Cardiac septum (tissue), 1 donor: ENCODE measurements around the gene PTOV1. TPM values are rescaled to one million over a fixed set of nuclear protein-coding genes. Genes with fewer than 3 reads are reported as not detected.

Experiments used
- DNase-seq: peaks from one replicate; pipeline ENCODE4 v3.0.0-alpha.2; 2020; ENCODE audit warnings: low spot score
- intact Hi-C: fragments of 100-400 bp; cut with DNase I; formaldehyde crosslinking; loops from one replicate; pipeline ENCODE4 v1.14.0; 2022
- long read RNA-seq: library from polyadenylated mRNA; unstranded; transcript quantifications from one replicate; pipeline ENCODE4 v2.0.0, GENCODE V29; 2021
- total RNA-seq: library from RNA; stranded (reverse); fragmentation: NEBNext Ultra II Directional; extraction: Animal tissue kit (Norgen Biotek cat#: 25700); gene quantifications from one replicate; pipeline ENCODE4 v1.2.1, GENCODE V29; 2021
- donor health status: DM: no; HTN: no; CAD: no.

Gene PTOV1
- 95.8 TPM for total RNA-seq
- long read RNA-seq, transcript PTOV1-212 (13 exons, 1,577 nt): major isoform, 86 of 140 reads
- long read RNA-seq, transcript PTOV1-220 (13 exons, 1,587 nt): minor isoform, 5 of 140 reads
- long read RNA-seq, partial matches to known transcripts: 23 of 140 reads
- long read RNA-seq, other reads (novel, unspliced or antisense): 18 of 140 reads

- intact Hi-C loops: loop anchor here (2.0 kb wide), 1 partner anchor 38 kb away; the partner anchor contains the start of gene FUZ
- DNase-seq: peak; percentile 97
These were observed at the start of gene PTOV1 for GRCh38 chr19:49850487-49851342. PTOV1 (plus strand) TSS chr19:49851159.

- intact Hi-C loops: no loop called here
- no peak for DNase-seq
These were observed 49.5 kb upstream of the PTOV1 start for GRCh38 chr19:49801401-49801888.

GRCh38 chr19:49801966-49802661, 48.8 kb upstream of the PTOV1 start:
- intact Hi-C loops: no loop called here
- peak; percentile 92 for DNase-seq

- DNase-seq: no peak
- intact Hi-C loops: no loop called here
These were observed 48.0 kb upstream of the PTOV1 start for GRCh38 chr19:49802836-49803528.

GRCh38 chr19:49803529-49803856, 47.5 kb upstream of the PTOV1 start:
- no peak for DNase-seq
- intact Hi-C loops: no loop called here

- intact Hi-C loops: loop anchor here (5.0 kb wide), 1 partner anchor 124 kb away; no protein-coding TSS in a partner anchor
These were observed 44.9 kb upstream of the PTOV1 start for GRCh38 chr19:49805822-49806619.

GRCh38 chr19:49806620-49806959, 44.4 kb upstream of the PTOV1 start:
- intact Hi-C loops: loop anchor here (5.0 kb wide), 1 partner anchor 124 kb away; no protein-coding TSS in a partner anchor
- DNase-seq: no peak

More at GRCh38 chr19:49805822-49806619, 44.9 kb upstream of the PTOV1 start:
- DNase-seq: no peak

- intact Hi-C loops: loop anchor here (5.0 kb wide), 1 partner anchor 125 kb away; no protein-coding TSS in a partner anchor
- no peak for DNase-seq
These were observed 43.7 kb upstream of the PTOV1 start for GRCh38 chr19:49807058-49807903.

GRCh38 chr19:49807904-49808675, 42.9 kb upstream of the PTOV1 start:
- intact Hi-C loops: loop anchor here (5.0 kb wide), 1 partner anchor 126 kb away; no protein-coding TSS in a partner anchor
- DNase-seq: no peak

- intact Hi-C loops: loop anchor here (5.0 kb wide), 1 partner anchor 126 kb away; no protein-coding TSS in a partner anchor
- peak; percentile 97 for DNase-seq
These were observed 42.2 kb upstream of the PTOV1 start for GRCh38 chr19:49808711-49809159.

GRCh38 chr19:49809160-49809940, 41.6 kb upstream of the PTOV1 start:
- intact Hi-C loops: loop anchor here (5.0 kb wide), 1 partner anchor 127 kb away; no protein-coding TSS in a partner anchor
- peak; percentile 84 for DNase-seq

- DNase-seq: no peak
- intact Hi-C loops: loop anchor here (5.0 kb wide), 3 partner anchors 43 to 128 kb away; partner anchors contain the start of genes AP2A1 and PNKP
These were observed 41.0 kb upstream of the PTOV1 start for GRCh38 chr19:49809941-49810389.

- intact Hi-C loops: loop anchor here (5.0 kb wide), 2 partner anchors 44 to 56 kb away; partner anchors contain the start of genes AP2A1 and PNKP
- no peak for DNase-seq
These were observed 39.6 kb upstream of the PTOV1 start for GRCh38 chr19:49811328-49811727.

- DNase-seq: no peak
- intact Hi-C loops: loop anchor here (2.0 to 5.0 kb wide), 3 partner anchors 38 to 55 kb away; partner anchors contain the start of genes AP2A1, PNKP and PTOV1
These were observed 38.4 kb upstream of the PTOV1 start for GRCh38 chr19:49812452-49812996.
